Esophagus squamous epithelium (tissue), 4 donors: Measurements from ENCODE around the gene NR6A1.

Experiments
- POLR2A ChIP-seq, 4 donors: fragments of 450-650 bp; IDR thresholded peaks; one replicate each; pipeline ENCODE4 v1.6.1; 2017; ENCODE audit warnings: antibody characterized with exemption in 4 of 4, mild to moderate bottlenecking in 4 of 4, moderate library complexity in 3 of 4
- TF ChIP-seq, protein P1 (sequence below), 6 experiments: fragments of 450-650 bp in 4 of 6; fragments of 200-600 bp in 2 of 6; sonication (generic) in 2 of 6; IDR thresholded peaks; one replicate each; pipeline ENCODE4 v1.5.1; 2016 to 2019; ENCODE audit warnings: antibody characterized with exemption in 6 of 6, mild to moderate bottlenecking in 4 of 6, moderate library complexity in 4 of 6

- TF ChIP-seq, protein P1, sequence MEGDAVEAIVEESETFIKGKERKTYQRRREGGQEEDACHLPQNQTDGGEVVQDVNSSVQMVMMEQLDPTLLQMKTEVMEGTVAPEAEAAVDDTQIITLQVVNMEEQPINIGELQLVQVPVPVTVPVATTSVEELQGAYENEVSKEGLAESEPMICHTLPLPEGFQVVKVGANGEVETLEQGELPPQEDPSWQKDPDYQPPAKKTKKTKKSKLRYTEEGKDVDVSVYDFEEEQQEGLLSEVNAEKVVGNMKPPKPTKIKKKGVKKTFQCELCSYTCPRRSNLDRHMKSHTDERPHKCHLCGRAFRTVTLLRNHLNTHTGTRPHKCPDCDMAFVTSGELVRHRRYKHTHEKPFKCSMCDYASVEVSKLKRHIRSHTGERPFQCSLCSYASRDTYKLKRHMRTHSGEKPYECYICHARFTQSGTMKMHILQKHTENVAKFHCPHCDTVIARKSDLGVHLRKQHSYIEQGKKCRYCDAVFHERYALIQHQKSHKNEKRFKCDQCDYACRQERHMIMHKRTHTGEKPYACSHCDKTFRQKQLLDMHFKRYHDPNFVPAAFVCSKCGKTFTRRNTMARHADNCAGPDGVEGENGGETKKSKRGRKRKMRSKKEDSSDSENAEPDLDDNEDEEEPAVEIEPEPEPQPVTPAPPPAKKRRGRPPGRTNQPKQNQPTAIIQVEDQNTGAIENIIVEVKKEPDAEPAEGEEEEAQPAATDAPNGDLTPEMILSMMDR (IDR thresholded peaks at IDR 0.05): no peak
- no peak for TF ChIP-seq POLR2A (IDR thresholded peaks at IDR 0.05)
Measured at GRCh38 chr9:124758691-124759090, 12.4 kb downstream of the NR6A1 start.
